Measurements from ENCODE around the gene AP3D1. TPM values are rescaled to one million over a fixed set of nuclear protein-coding genes. Genes with fewer than 3 reads are reported as not detected.
A peak's percentile ranks its signal among the peaks of the same experiment; 100 is the strongest.

The AP3D1 gene
- total and polyA plus RNA-seq, 4 donors: 21.7 to 79.8 (median 59.6) TPM

DNA sequence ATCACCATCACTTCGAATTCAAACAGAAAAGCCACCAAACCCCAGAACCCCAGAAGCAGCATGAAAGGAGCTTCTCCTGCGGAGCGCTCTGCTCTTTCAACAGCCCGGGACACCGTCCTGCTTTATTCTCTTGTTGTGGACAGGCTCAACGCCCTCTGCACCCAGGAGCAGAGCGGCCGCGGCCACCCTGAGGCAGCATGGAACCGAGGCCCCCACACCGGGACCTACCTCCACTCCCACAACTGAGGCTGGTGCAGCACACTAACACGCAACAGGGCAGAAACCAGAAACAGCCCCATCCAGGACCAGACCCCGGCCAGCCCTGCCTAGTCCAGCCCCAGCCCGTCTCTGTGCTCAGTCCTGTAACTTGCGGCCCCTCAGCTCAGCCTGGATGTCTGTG, 7.2 kb downstream of the AP3D1 start:
- DNase-seq (ENCODE audit: low spot score): no peak

DNA sequence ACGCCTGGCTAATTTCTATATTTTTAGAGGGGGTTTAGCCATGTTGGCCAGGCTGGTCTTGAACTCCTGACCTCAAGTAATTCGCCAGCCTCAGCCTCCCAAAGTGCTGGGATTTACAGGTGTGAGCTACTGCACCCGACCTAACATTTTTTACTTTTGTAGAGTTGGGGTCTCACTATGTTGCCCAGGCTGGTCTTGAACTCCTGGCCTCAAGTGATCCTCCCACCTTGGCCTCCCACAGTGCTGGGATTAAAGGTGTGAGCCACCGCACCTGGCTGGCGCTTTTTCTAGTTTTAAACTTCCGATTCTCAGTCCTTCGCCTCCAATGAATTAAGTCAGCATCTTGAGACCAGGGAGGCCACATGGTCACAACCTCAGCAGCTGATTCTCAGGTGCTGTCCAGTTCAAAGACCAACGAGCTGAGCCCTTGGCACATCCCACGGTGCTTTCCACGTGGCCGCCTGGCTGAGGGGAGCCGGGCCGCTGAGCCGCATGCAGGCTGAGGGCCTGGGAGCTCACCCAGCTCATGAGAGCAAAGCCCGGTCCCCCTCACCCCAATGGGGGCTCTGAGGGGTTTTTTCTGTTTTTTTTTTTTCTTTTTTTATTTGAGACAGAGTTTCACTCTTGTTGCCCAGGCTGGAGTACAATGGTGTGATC, 9.1 kb downstream of the AP3D1 start:
- H3K4me1 ChIP-seq (ENCODE audit: control insufficient read depth in 4 of 4, insufficient read depth in 4 of 4, low read length in 3 of 4): peaks cover 0 to 22% (median 13%) of the 10 kb centered on the region in 4 donors
- no peak overlapping the region for H3K4me3 ChIP-seq (ENCODE audit: low read depth in 1 of 3, low read length in 3 of 3)
- H3K9ac ChIP-seq (ENCODE audit: low read depth in 1 of 2, low read length in 2 of 2): no peak overlapping the region
- 69% methylated on average over 15 of the region's 15 CpGs for WGBS
- H3K27ac ChIP-seq (ENCODE audit: low read depth in 1 of 2, low read length in 2 of 2): no peak overlapping the region
- TF ChIP-seq, protein P1, sequence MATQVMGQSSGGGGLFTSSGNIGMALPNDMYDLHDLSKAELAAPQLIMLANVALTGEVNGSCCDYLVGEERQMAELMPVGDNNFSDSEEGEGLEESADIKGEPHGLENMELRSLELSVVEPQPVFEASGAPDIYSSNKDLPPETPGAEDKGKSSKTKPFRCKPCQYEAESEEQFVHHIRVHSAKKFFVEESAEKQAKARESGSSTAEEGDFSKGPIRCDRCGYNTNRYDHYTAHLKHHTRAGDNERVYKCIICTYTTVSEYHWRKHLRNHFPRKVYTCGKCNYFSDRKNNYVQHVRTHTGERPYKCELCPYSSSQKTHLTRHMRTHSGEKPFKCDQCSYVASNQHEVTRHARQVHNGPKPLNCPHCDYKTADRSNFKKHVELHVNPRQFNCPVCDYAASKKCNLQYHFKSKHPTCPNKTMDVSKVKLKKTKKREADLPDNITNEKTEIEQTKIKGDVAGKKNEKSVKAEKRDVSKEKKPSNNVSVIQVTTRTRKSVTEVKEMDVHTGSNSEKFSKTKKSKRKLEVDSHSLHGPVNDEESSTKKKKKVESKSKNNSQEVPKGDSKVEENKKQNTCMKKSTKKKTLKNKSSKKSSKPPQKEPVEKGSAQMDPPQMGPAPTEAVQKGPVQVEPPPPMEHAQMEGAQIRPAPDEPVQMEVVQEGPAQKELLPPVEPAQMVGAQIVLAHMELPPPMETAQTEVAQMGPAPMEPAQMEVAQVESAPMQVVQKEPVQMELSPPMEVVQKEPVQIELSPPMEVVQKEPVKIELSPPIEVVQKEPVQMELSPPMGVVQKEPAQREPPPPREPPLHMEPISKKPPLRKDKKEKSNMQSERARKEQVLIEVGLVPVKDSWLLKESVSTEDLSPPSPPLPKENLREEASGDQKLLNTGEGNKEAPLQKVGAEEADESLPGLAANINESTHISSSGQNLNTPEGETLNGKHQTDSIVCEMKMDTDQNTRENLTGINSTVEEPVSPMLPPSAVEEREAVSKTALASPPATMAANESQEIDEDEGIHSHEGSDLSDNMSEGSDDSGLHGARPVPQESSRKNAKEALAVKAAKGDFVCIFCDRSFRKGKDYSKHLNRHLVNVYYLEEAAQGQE (IDR thresholded peaks at IDR 0.05): no peak
- peak in 1 of 2 donors; percentile 46 for TF ChIP-seq HNF4A (conservative IDR thresholded peaks at IDR 0.05)
- no peak for TF ChIP-seq NR2F2 (IDR thresholded peaks at IDR 0.05)
- no peak for TF ChIP-seq HNF4G (IDR thresholded peaks at IDR 0.05)
- TF ChIP-seq EGR1 (IDR thresholded peaks at IDR 0.05; ENCODE audit: low read depth in 2 of 2): no peak
- TF ChIP-seq YY1 (IDR thresholded peaks at IDR 0.05): no peak
- no peaks in the 10 kb centered on the region for H3K27me3 ChIP-seq (ENCODE audit: control insufficient read depth in 4 of 4, insufficient read depth in 4 of 4, low read length in 3 of 4)
- DNase-seq (ENCODE audit: low spot score): no peak
- H3K9me3 ChIP-seq (ENCODE audit: control insufficient read depth in 4 of 4, low read length in 3 of 4): no peaks in the 10 kb centered on the region
- peaks cover 0 to 18% (median 6%) of the 10 kb centered on the region in 4 donors for H3K36me3 ChIP-seq (ENCODE audit: control insufficient read depth in 4 of 4, insufficient read depth in 3 of 4, low read depth in 1 of 4, low read length in 3 of 4)

More for the DNA sequence above, 7.2 kb downstream of the AP3D1 start:
- WGBS: 96% methylated on average over 15 of the region's 15 CpGs
- peaks cover 0 to 31% (median 16%) of the 10 kb centered on the region in 4 donors for H3K4me1 ChIP-seq (ENCODE audit: control insufficient read depth in 4 of 4, insufficient read depth in 4 of 4, low read length in 3 of 4)
- H3K27me3 ChIP-seq (ENCODE audit: control insufficient read depth in 4 of 4, insufficient read depth in 4 of 4, low read length in 3 of 4): no peaks in the 10 kb centered on the region
- H3K9me3 ChIP-seq (ENCODE audit: control insufficient read depth in 4 of 4, low read length in 3 of 4): no peaks in the 10 kb centered on the region
- no peak overlapping the region for H3K27ac ChIP-seq (ENCODE audit: low read depth in 1 of 2, low read length in 2 of 2)
- no peak overlapping the region for H3K4me3 ChIP-seq (ENCODE audit: low read depth in 1 of 3, low read length in 3 of 3)
- TF ChIP-seq NR2F2 (IDR thresholded peaks at IDR 0.05) (no peak), FOXA1 (IDR thresholded peaks at IDR 0.05) (no peak), EGR1 (IDR thresholded peaks at IDR 0.05; ENCODE audit: low read depth in 2 of 2) (no peak), RXRA (IDR thresholded peaks at IDR 0.05) (no peak), GABPA (IDR thresholded peaks at IDR 0.05 in 1 of 2, conservative IDR thresholded peaks at IDR 0.05 in 1 of 2) (no peak), RAD21 (IDR thresholded peaks at IDR 0.05) (no peak), HNF4G (IDR thresholded peaks at IDR 0.05) (no peak), SP1 (IDR thresholded peaks at IDR 0.05) (no peak), YY1 (IDR thresholded peaks at IDR 0.05) (no peak), HNF4A (conservative IDR thresholded peaks at IDR 0.05) (no peak), TAF1 (conservative IDR thresholded peaks at IDR 0.05) (no peak), JUND (IDR thresholded peaks at IDR 0.05) (no peak), FOXA2 (IDR thresholded peaks at IDR 0.05) (no peak)
- TF ChIP-seq, protein P2, sequence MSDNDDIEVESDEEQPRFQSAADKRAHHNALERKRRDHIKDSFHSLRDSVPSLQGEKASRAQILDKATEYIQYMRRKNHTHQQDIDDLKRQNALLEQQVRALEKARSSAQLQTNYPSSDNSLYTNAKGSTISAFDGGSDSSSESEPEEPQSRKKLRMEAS (IDR thresholded peaks at IDR 0.05): no peak
- TF ChIP-seq, protein P1 (IDR thresholded peaks at IDR 0.05): no peak
- TF ChIP-seq, protein P3, sequence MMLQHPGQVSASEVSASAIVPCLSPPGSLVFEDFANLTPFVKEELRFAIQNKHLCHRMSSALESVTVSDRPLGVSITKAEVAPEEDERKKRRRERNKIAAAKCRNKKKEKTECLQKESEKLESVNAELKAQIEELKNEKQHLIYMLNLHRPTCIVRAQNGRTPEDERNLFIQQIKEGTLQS (IDR thresholded peaks at IDR 0.05): no peak
- TF ChIP-seq, protein P4, sequence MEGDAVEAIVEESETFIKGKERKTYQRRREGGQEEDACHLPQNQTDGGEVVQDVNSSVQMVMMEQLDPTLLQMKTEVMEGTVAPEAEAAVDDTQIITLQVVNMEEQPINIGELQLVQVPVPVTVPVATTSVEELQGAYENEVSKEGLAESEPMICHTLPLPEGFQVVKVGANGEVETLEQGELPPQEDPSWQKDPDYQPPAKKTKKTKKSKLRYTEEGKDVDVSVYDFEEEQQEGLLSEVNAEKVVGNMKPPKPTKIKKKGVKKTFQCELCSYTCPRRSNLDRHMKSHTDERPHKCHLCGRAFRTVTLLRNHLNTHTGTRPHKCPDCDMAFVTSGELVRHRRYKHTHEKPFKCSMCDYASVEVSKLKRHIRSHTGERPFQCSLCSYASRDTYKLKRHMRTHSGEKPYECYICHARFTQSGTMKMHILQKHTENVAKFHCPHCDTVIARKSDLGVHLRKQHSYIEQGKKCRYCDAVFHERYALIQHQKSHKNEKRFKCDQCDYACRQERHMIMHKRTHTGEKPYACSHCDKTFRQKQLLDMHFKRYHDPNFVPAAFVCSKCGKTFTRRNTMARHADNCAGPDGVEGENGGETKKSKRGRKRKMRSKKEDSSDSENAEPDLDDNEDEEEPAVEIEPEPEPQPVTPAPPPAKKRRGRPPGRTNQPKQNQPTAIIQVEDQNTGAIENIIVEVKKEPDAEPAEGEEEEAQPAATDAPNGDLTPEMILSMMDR (IDR thresholded peaks at IDR 0.05; ENCODE audit: low read depth, low read length, missing input control): no peak
- peaks cover 0 to 6% (median 3%) of the 10 kb centered on the region in 4 donors for H3K36me3 ChIP-seq (ENCODE audit: control insufficient read depth in 4 of 4, insufficient read depth in 3 of 4, low read depth in 1 of 4, low read length in 3 of 4)
- H3K9ac ChIP-seq (ENCODE audit: low read depth in 1 of 2, low read length in 2 of 2): no peak overlapping the region
